Inflammatory macrophage treated with lipopolysaccharide for 4 hours (primary cell): ENCODE data around the gene SCP2.

Experiments used
- DNase-seq: peaks from one replicate; pipeline ENCODE4 v3.0.0-alpha.2; 2020

Gene SCP2

GRCh38 chr1:53046930-53047329, 119.9 kb downstream of the SCP2 start:
- DNase-seq: no peak

- DNase-seq: no peak
These were observed 121.0 kb downstream of the SCP2 start for GRCh38 chr1:53047737-53048736.

- DNase-seq: no peak
These were observed 122.0 kb downstream of the SCP2 start for GRCh38 chr1:53048960-53049573.

GRCh38 chr1:53049574-53049967, 122.5 kb downstream of the SCP2 start:
- no peak for DNase-seq

GRCh38 chr1:53050310-53050709, 123.2 kb downstream of the SCP2 start:
- DNase-seq: no peak

- no peak for DNase-seq
These were observed 124.6 kb downstream of the SCP2 start for GRCh38 chr1:53051676-53052075.

- no peak for DNase-seq
These were observed 130.1 kb downstream of the SCP2 start for GRCh38 chr1:53057127-53057526.

- no peak for DNase-seq
These were observed 133.5 kb downstream of the SCP2 start for GRCh38 chr1:53060579-53060978.

- DNase-seq: no peak
These were observed 134.2 kb downstream of the SCP2 start for GRCh38 chr1:53061123-53061858.

- DNase-seq: no peak
These were observed 135.0 kb downstream of the SCP2 start, which contains the start of gene PODN for GRCh38 chr1:53061859-53062707. PODN (plus strand) TSS chr1:53062213; CDS start chr1:53069856, 7,643 bp downstream.

GRCh38 chr1:53062708-53063591, 135.9 kb downstream of the SCP2 start:
- no peak for DNase-seq

GRCh38 chr1:53063744-53064515, 136.9 kb downstream of the SCP2 start:
- no peak for DNase-seq

GRCh38 chr1:53065391-53065790, 138.3 kb downstream of the SCP2 start:
- no peak for DNase-seq

- DNase-seq: no peak
These were observed 139.4 kb downstream of the SCP2 start for GRCh38 chr1:53066488-53066887.

GRCh38 chr1:53066891-53067738, 140.0 kb downstream of the SCP2 start:
- no peak for DNase-seq

- DNase-seq: no peak
These were observed 140.8 kb downstream of the SCP2 start for GRCh38 chr1:53067886-53068285.

- no peak for DNase-seq
These were observed 141.4 kb downstream of the SCP2 start for GRCh38 chr1:53068314-53069099.

GRCh38 chr1:53069265-53069662, 142.2 kb downstream of the SCP2 start:
- no peak for DNase-seq
